HEK293 (cell line): Measurements from ENCODE around the gene IL22RA1.

Source experiments
- CTCF ChIA-PET: fragments of 350-600 bp; formaldehyde crosslinking; extraction: SDS; loops from one replicate; lab custom pipeline; 2021; ENCODE audit warnings: antibody characterized with exemption; lab: Yijun Ruan, JAX
- POLR2A ChIA-PET: fragments of 300-600 bp; formaldehyde crosslinking; extraction: SDS; loops from one replicate; lab custom pipeline; 2020; ENCODE audit warnings: antibody characterized with exemption, inconsistent platforms; lab: Yijun Ruan, JAX
- H3K27ac ChIP-seq: fragments of 200-500 bp; sonication (Bioruptor generic); 2 replicates; pipeline ENCODE4 v1.5.1; 2014; ENCODE audit warnings: low read depth, low read length, control low read depth, inconsistent platforms; ENCODE audit errors: extremely low read depth
- H3K36me3 ChIP-seq, 2 experiments: fragments of 200-500 bp in 1 of 2; sonication (Bioruptor generic) in 1 of 2; 1 replicate in 1 of 2; 2 replicates in 1 of 2; pipeline ENCODE4 v1.5.1; 2014 to 2017; ENCODE audit warnings: inconsistent platforms in 2 of 2, low read length in 2 of 2; ENCODE audit not compliant: control insufficient read depth in 2 of 2, insufficient read depth in 1 of 2
- H3K4me1 ChIP-seq: fragments of 200-500 bp; sonication (Bioruptor generic); 2 replicates; pipeline ENCODE4 v1.5.1; 2014; ENCODE audit warnings: mild to moderate bottlenecking, low read length, inconsistent platforms; ENCODE audit not compliant: control insufficient read depth, insufficient read depth
- H3K4me3 ChIP-seq: 2 replicates; pipeline ENCODE4 v1.5.1; 2011; ENCODE audit warnings: low read depth, mild to moderate bottlenecking, control low read depth, low read length, moderate library complexity
- H3K9me3 ChIP-seq: fragments of 200-500 bp; sonication (Bioruptor generic); 2 replicates; pipeline ENCODE4 v1.5.1; 2014; ENCODE audit warnings: low read depth, low read length, inconsistent platforms; ENCODE audit not compliant: control insufficient read depth, insufficient read depth
- GLIS1 ChIP-seq: fragments of 450-650 bp; formaldehyde crosslinking; IDR thresholded peaks from 2 replicates; pipeline ENCODE4 v1.5.1; 2016; ENCODE audit warnings: missing biosample characterization, missing genetic modification characterization
- GLIS2 ChIP-seq: fragments of 450-650 bp; formaldehyde crosslinking; IDR thresholded peaks from 2 replicates; pipeline ENCODE4 v1.5.1; 2016; ENCODE audit warnings: missing biosample characterization, missing genetic modification characterization
- KLF16 ChIP-seq: fragments of 450-650 bp; formaldehyde crosslinking; IDR thresholded peaks from 2 replicates; pipeline ENCODE4 v1.5.1; 2017; ENCODE audit warnings: missing biosample characterization, missing genetic modification characterization
- SETDB1 ChIP-seq: IDR thresholded peaks from one replicate; pipeline ENCODE4 v1.6.1; 2017; ENCODE audit warnings: mild to moderate bottlenecking, low read length, moderate library complexity, mixed read lengths; ENCODE audit not compliant: insufficient read length
- ZFP69B ChIP-seq: fragments of 450-650 bp; formaldehyde crosslinking; IDR thresholded peaks from 2 replicates; pipeline ENCODE4 v1.5.1; 2016; ENCODE audit warnings: missing biosample characterization, missing genetic modification characterization
- ZNF10 ChIP-seq: fragments of 450-650 bp; formaldehyde crosslinking; IDR thresholded peaks from 2 replicates; pipeline ENCODE4 v1.5.1; 2017; ENCODE audit warnings: missing biosample characterization, missing genetic modification characterization
- ZNF155 ChIP-seq: fragments of 450-650 bp; formaldehyde crosslinking; IDR thresholded peaks from 2 replicates; pipeline ENCODE4 v1.5.1; 2016; ENCODE audit warnings: missing biosample characterization, missing genetic modification characterization
- ZNF280D ChIP-seq: fragments of 450-650 bp; formaldehyde crosslinking; IDR thresholded peaks from 2 replicates; pipeline ENCODE4 v1.5.1; 2016; ENCODE audit warnings: missing biosample characterization, missing genetic modification characterization
- ZNF510 ChIP-seq: fragments of 450-650 bp; formaldehyde crosslinking; IDR thresholded peaks from 2 replicates; pipeline ENCODE4 v1.5.1; 2018; ENCODE audit warnings: mild to moderate bottlenecking, missing genetic modification characterization, missing biosample characterization; ENCODE audit not compliant: insufficient replicate concordance
- ZNF514 ChIP-seq: fragments of 450-650 bp; formaldehyde crosslinking; IDR thresholded peaks from 2 replicates; pipeline ENCODE4 v1.5.1; 2016; ENCODE audit warnings: missing biosample characterization, missing genetic modification characterization
- ZNF560 ChIP-seq: fragments of 450-650 bp; formaldehyde crosslinking; IDR thresholded peaks from 2 replicates; pipeline ENCODE4 v1.5.1; 2017; ENCODE audit warnings: missing biosample characterization, missing genetic modification characterization, borderline replicate concordance
- ZNF621 ChIP-seq: fragments of 450-650 bp; formaldehyde crosslinking; IDR thresholded peaks from 2 replicates; pipeline ENCODE4 v1.5.1; 2017; ENCODE audit warnings: missing biosample characterization, missing genetic modification characterization
- ZSCAN4 ChIP-seq: fragments of 450-650 bp; formaldehyde crosslinking; IDR thresholded peaks from 2 replicates; pipeline ENCODE4 v1.5.1; 2017; ENCODE audit warnings: missing biosample characterization, missing genetic modification characterization

Gene IL22RA1

GRCh38 chr1:24122776-24123175 is 20.2 kb downstream of the IL22RA1 start (continued):
- TF ChIP-seq ZSCAN4 (tag by site-specific recombination) = no peak
- no peak for TF ChIP-seq ZNF10 (tag by site-specific recombination)
- no peak for TF ChIP-seq ZNF514 (tag by site-specific recombination)
- TF ChIP-seq ZNF621 (tag by site-specific recombination) = no peak
- TF ChIP-seq ZNF155 (tag by site-specific recombination) = no peak
- no peak for TF ChIP-seq ZNF280D
- no peak for TF ChIP-seq ZNF510 (tag by site-specific recombination)

- ChIA-PET CTCF (interaction anchor here (0.6 kb wide), 1 partner anchor 101 kb away, joined by 4 read pairs; no protein-coding TSS in a partner anchor), POLR2A (no interaction called here)
- Histone ChIP-seq H3K9me3 (no peaks in the 10 kb centered on the region), H3K27ac (no peak overlapping the region), H3K4me3 (no peak overlapping the region), H3K4me1 (no peaks in the 10 kb centered on the region), H3K36me3 (no peaks in the 10 kb centered on the region)
- TF ChIP-seq ZFP69B (tag by site-specific recombination) (no peak), KLF16 (tag by site-specific recombination) (no peak)
These were observed 21.5 kb downstream of the IL22RA1 start for GRCh38 chr1:24121406-24121805.

- no peak overlapping the region for H3K27ac ChIP-seq
- no peak overlapping the region for H3K4me3 ChIP-seq
- H3K36me3 ChIP-seq = no peaks in the 10 kb centered on the region
- no peak for TF ChIP-seq SETDB1
- TF ChIP-seq GLIS1 = peak; percentile 54
- no peaks in the 10 kb centered on the region for H3K9me3 ChIP-seq
- ChIA-PET POLR2A (no interaction called here), CTCF (no interaction called here)
- H3K4me1 ChIP-seq = no peaks in the 10 kb centered on the region
These were observed 22.0 kb downstream of the IL22RA1 start for GRCh38 chr1:24120965-24121364.

- Histone ChIP-seq H3K27ac (no peak overlapping the region), H3K4me1 (no peaks in the 10 kb centered on the region), H3K9me3 (no peaks in the 10 kb centered on the region)
- ChIA-PET CTCF (interaction anchor here (1.3 kb wide), 1 partner anchor 30 kb away, joined by 6 read pairs; no protein-coding TSS in a partner anchor), POLR2A (no interaction called here)
- no peak for TF ChIP-seq GLIS2 (tag by site-specific recombination)
- no peak for TF ChIP-seq ZNF560 (tag by site-specific recombination)
- TF ChIP-seq, all 188 proteins: peak for 0
- Histone ChIP-seq H3K36me3 (no peaks in the 10 kb centered on the region), H3K4me3 (no peak overlapping the region)
These were observed 22.8 kb downstream of the IL22RA1 start for GRCh38 chr1:24119859-24120756.
